GM21515 (cell line): ENCODE data around the gene SCAF4.
"Not testable (repeated sequence)": the region's sequence is repeated elsewhere in the genome, so short reads cannot be mapped to it uniquely, and the experiment has no call there.

Source experiments
- ATAC-seq: cut with Tn5 transposase; IDR thresholded peaks from one replicate; pipeline ENCODE4 v1.9.1; 2021; ENCODE audit not compliant: unreplicated experiment

The SCAF4 gene

DNA sequence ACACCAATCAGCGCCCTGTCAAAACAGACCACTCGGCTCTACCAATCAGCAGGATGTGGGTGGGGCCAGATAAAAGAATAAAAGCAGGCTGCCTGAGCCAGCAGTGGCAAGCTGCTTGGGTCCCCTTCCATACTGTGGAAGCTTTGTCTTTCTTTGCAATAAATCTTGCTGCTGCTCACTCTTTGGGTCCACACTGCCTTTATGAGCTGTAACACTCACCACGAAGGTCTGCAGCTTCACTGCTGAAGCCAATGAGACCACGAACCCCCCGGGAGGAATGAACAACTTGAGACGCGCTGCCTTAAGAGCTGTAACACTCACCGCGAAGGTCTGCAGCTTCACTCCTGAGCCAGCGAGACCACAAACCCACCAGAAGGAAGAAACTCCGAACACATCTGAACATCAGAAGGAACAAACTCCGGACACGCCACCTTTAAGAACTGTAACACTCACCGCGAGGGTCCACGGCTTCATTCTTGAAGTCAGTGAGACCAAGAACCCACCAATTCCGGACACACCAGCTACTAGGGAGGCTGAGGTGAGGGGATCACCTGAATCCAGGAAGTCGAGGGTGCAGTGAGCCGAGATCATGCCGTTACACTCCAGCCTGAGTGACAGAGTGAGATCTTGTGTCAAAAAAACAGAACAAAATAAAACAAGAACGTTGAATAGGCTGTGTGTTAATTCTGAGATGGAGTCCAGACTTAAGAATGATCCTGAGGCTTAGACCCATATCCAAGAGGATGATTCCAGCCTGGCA, 76.9 kb downstream of the SCAF4 start:
- not testable (repeated sequence) for ATAC-seq

DNA sequence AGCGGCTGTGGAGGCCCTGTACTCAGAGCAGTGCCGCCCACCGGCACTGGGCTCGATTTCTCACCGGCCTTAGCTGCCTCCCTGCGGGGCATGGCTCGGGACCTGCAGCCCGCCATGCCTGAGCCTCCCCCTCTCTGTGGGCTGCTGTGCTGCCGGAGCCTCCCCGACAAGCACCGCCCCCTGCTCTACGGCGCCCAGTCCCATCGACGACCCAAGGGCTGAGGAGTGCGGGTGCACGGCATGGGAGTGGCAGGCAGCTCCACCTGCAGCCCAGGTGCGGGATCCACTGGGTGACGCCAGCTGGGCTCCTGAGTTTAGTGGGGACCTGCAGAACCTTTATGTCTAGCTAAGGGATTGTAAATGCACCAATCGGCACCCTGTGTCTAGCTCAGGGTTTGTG, 77.6 kb downstream of the SCAF4 start:
- ATAC-seq = no peak

DNA sequence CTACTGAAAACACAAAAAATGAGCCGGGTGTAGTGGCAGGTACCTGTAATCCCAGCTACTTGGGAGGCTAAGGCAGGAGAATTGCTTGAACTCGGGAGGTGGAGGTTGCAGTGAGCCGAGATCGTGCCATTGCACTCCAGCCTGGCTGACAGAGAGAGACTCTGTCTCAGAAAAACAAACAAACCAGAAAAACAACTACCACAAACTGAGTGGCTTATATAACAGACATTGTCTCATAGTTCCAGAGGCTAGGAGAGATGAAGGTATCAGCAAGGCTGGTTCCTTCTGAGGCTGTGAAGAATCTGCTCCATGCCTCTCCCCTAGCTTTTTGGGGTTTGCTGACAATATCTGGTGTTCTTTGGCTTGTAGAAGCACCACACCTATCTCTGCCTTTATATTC, 80.4 kb downstream of the SCAF4 start:
- ATAC-seq = not testable (repeated sequence)

DNA sequence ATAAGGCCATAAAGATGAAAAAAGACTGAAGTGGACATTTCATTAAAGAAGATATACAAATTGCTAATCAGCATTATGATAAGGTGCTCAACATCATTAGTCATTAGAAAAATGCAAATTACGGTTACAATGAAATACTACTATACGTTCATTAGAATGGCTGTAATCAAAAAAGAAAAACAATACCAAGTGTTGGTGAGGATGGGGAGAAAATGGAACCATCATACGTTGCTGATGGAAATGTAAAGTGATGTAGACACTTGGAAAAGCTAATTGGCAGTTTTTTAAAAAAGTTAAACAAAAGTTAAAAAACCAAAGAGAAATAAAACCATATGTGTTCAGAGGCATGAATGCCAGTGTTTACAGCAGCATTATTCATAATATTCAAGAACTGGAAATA, 81.0 kb downstream of the SCAF4 start:
- no peak for ATAC-seq

DNA sequence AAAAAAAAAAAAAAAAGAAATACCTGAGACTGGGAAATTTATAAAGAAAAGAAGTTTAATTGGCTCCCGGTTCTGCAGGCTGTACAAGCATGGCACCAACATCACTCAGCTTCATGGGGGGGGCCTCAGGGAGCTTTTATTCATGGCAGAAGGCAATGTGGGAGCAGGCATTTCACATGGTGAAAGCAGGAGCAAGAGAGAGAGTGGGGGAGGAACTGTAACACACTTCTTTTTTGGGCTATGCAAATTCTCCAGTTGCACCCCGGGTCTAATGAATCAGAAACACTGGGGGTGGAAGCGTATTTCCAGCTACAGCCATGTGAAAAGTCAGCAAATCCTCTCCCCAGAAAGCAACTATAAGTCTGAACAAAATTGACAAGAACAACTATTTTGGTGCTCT, 84.3 kb downstream of the SCAF4 start:
- peak; percentile 70 for ATAC-seq

DNA sequence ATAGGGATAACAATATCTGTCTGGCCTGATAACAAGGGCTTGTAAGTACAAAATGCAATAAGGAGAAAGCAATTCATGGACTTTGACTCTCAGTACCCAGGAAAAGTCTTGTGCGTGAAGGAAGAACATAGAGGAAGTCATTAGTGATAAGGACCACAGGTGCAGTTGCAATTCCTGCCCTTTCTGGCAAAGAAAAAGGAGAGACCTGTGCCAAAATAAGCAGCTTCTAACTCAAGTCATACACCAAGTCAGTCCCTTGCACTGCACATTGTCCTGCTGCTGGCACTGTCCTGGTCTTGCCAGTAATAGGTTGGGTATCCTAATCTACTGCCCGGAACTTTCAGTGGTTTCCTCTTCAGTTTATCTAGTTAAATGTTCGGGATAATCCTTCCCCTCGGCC, 87.3 kb downstream of the SCAF4 start:
- ATAC-seq = no peak

DNA sequence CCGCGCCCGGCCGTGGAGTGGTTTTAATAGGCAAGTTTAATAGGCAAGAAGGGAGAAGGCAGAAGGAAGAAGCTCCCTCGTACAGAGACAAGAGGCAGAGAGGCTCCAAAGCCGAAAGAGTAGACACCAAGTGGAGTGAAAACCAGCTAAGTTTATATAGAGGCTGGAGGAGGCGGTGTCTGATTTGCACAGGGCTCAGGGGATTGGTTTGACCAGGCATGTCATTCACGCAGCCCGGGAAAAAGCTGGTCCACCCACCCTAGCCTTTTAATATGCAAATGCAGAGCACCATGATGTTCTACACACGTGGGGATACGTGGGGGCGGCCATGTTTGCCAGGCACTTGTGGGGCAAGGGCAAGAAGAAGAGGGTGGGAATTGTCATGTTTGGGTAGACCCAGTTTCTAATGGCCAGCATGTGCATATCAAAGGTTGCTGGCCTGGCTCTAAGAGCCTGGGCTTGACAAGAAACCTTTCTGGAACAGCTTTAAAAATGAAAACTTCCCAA, 90.4 kb downstream of the SCAF4 start:
- no peak for ATAC-seq

DNA sequence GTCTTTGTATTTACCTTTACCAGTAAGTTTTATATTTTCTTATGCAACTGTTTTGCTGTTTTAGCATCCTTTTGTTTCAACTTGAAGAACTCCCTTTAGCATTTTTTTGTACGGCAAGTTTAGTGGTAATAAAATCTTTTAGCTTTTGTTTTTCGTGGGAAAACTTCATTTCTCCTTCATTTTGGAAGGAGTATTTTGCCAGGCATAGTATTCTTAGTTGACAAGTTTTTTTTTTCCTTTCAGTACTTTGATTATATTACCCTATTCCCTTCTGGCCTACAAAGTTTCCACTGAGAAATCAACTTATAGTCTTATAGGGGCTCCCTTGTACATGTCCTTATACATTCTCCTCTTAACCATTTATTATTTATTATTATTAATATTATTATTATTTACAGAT, 95.0 kb downstream of the SCAF4 start:
- ATAC-seq = no peak

DNA sequence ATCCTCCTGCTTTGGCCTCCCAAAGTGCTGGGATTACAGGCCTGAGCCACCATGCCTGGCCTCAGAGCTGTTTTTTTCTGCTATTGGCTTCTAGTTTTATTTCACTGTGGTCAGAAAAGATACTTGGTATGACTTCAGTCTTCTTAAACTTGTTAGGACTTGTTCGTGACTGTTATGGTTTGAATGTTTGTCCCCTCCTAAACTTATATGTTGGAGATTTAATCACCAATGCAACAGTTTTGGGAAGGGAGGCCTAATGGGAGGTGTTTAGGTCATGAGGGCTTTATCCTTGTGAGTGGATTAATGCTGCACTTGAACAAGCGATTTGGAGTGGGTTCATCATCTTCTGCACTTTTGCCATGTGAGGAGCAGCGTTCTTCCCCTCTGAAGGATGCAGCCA, 96.9 kb downstream of the SCAF4 start:
- no peak for ATAC-seq

DNA sequence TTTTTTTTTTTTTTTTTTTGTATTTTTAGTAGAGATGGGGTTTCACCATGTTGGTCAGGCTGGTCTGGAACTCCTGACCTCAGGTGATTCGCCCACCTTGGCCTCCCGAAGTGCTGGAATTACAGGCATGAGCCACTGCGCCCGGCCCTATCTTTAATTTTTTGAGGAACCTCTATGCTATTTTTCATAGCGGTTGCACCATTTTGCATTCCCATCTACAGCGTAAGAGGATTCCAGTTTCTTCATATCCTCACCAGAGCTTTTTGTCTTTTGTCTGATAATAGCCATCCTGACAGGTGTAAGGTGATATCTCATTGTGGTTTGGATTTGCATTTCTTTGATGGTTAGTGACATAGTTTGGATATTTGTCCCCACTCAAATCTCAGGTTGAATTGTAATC, 100.0 kb downstream of the SCAF4 start:
- not testable (repeated sequence) for ATAC-seq

DNA sequence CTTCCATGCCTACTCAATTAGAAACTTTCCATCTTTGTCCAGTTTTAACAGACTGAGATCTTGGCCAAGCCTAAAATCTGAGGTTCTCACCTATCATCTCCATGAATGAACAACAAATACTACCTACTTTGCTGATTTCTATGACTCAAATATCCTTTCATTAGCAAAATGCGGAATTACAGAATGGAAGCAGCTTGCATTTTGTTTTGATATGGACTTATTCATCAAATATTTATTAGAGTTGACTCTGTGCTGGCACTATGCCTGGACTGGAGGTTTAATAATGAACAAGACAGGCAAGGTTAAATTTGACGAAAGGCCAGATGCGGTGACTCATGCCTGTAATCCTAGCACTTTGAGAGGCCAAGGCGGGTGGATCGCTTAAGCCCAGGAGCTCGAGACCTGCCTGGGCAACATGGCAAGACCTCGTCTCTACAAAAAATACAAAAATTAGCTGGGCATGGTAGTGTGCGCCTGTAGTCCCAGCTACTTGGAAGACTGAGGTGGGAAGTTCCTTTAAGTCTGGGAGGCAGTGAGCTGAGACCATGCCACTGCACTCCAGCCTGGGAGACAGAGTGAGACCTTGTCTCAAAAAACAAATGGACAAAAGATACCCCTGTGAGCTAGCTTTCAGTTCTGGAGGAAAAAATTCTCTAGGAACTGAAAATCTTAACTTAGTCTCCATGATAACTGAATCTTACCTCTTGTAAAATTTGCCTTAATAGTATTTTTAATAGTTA, 101.8 kb downstream of the SCAF4 start:
- ATAC-seq = no peak

DNA sequence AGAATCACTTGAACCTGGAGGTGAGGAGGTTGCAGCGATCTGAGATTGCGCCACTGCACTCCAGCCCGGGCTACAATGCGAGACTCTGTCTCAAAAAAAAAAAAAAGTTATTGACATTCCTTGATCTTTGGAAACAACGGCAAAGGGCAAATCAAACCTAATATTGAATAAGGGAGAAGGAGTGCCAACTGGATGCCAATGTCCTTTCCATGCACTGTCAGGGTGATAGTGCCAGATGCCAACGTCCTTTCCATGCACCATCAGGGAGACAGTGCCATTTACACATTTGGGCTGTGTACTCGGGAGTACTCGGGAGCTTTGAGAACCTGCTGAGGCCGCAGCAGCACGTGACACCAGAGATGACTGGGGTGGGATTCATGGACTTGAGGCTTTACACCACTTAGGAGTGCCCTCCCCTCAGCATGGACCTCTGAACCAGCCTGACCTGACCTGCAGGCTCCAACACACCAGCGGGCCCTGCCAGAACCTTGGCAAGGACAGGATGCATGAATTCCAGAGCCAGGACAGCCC, 106.9 kb downstream of the SCAF4 start:
- ATAC-seq = no peak

DNA sequence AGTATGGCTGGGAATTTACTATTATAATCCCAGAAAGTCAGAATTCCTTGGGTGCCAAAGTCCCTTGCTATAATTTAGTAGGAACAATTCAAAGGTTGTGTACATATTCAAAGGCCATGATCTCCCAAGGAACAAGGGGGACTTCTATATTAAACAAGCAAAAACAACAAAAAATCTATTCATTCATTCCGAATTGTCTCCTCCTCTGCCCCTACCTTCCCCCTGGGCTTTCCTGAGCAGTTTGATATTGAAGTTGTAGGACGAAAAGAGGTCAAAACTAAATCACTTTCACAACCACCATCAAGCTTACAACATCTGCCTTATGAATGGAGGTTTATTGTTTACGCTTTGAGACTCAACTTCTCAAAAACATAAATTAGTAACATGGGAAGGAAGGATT, 107.7 kb downstream of the SCAF4 start:
- ATAC-seq = no peak

DNA sequence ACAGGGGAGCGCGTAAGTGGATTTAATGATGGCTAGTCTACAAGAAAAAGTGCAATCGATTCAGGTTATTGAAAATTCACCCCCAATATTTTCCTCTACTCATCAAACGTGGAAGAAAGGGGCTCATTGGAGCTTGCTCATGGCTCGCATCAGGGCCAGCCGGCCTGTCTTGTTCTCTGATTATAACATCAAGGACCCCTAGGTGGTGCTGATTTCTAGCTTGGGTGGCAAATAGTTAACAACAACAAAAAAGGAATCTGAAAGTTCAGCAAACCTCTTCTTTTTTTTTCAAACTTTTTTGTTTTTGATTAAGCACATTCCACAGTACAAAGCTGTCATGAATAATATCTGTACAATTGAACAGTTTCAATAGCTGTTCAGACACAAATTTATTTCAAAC, 108.3 kb downstream of the SCAF4 start:
- ATAC-seq = no peak

DNA sequence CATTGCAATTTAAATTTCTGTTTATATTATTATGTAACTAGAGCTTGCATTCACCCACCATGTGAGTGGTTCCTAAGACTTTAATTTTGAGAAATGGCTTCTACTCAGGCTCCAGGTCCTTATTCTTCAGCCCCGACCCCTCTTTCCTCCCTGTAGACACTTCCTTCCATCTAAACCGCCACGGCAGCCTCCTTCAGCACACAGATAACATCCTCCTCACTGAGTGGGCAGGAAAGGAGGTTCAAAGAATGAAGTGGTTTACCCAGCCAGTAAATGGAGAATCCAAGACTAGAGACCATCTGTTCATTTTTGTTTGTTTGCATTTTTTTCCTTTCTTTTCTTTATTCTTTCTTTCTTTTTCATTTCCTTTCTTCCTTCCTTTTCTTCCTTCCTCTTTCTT, 109.5 kb downstream of the SCAF4 start:
- ATAC-seq = no peak
